AG04449 (cell line): ENCODE results near the gene TRIM37.

Experiments
- CTCF ChIA-PET: fragments of 350-600 bp; formaldehyde crosslinking; extraction: SDS; loops from one replicate; lab custom pipeline; 2021; ENCODE audit warnings: antibody characterized with exemption; lab: Yijun Ruan, JAX
- POLR2A ChIA-PET: fragments of 400-600, 350-600 bp; formaldehyde crosslinking; extraction: SDS; loops from one replicate; lab custom pipeline; 2020; ENCODE audit warnings: antibody characterized with exemption, inconsistent platforms; lab: Yijun Ruan, JAX
- DNase-seq: peaks from one replicate; pipeline ENCODE4 v3.0.0-alpha.2; 2010; ENCODE audit warnings: low read depth, low spot score
- H3K4me3 ChIP-seq: 2 replicates; pipeline ENCODE4 v1.5.1; 2011; ENCODE audit warnings: low read depth, mild to moderate bottlenecking, control low read depth, low read length
- CTCF ChIP-seq: IDR thresholded peaks from one replicate; pipeline ENCODE4 v1.5.1; 2011; ENCODE audit warnings: mild to moderate bottlenecking, moderate library complexity, low read length, control low read depth, inconsistent platforms; ENCODE audit not compliant: insufficient read depth; ENCODE audit errors: missing control alignments

The TRIM37 gene

GRCh38 chr17:59024916-59025315, 81.8 kb downstream of the TRIM37 start:
- no peak for DNase-seq
- CTCF ChIA-PET = no interaction called here
- POLR2A ChIA-PET = no interaction called here
- no peak for TF ChIP-seq CTCF
- H3K4me3 ChIP-seq = no peak overlapping the region

GRCh38 chr17:59018019-59018418, 88.7 kb downstream of the TRIM37 start:
- ChIA-PET CTCF (interaction anchor here (1.3 to 1.8 kb wide), 2 partner anchors 10 to 13 kb away, joined by 3 to 6 read pairs; no protein-coding TSS in a partner anchor), POLR2A (no interaction called here)
- no peak for DNase-seq
- H3K4me3 ChIP-seq = no peak overlapping the region
- TF ChIP-seq CTCF = no peak

GRCh38 chr17:59011975-59012374, 94.7 kb downstream of the TRIM37 start:
- no peak for DNase-seq
- TF ChIP-seq CTCF = no peak
- no peak overlapping the region for H3K4me3 ChIP-seq
- POLR2A ChIA-PET = no interaction called here
- CTCF ChIA-PET = interaction anchor here (2.6 to 10.8 kb wide), 2 partner anchors 299 to 302 kb away, joined by 7 to 184 read pairs; no protein-coding TSS in a partner anchor

- H3K4me3 ChIP-seq = no peak overlapping the region
- TF ChIP-seq CTCF = no peak
- POLR2A ChIA-PET = interaction anchor here (0.5 kb wide), 1 partner anchor 383 kb away, joined by 3 read pairs; no protein-coding TSS in a partner anchor
- CTCF ChIA-PET = interaction anchor here (0.6 to 10.8 kb wide), 6 partner anchors 17 to 492 kb away, joined by 3 to 184 read pairs (median 4); no protein-coding TSS in a partner anchor
- no peak for DNase-seq
Measured at GRCh38 chr17:59010026-59010425, 96.7 kb downstream of the TRIM37 start.

- ChIA-PET POLR2A (interaction anchor here (0.6 kb wide), 1 partner anchor 271 kb away, joined by 5 read pairs; no protein-coding TSS in a partner anchor), CTCF (interaction anchor here (1.1 to 10.8 kb wide), 4 partner anchors 10 to 490 kb away, joined by 3 to 184 read pairs (median 36); no protein-coding TSS in a partner anchor)
- no peak for DNase-seq
- TF ChIP-seq CTCF = no peak
- no peak overlapping the region for H3K4me3 ChIP-seq
Measured at GRCh38 chr17:59008737-59009136, 97.9 kb downstream of the TRIM37 start.

GRCh38 chr17:59007995-59008394, 98.7 kb downstream of the TRIM37 start:
- POLR2A ChIA-PET = no interaction called here

More at GRCh38 chr17:59007995-59008394, 98.7 kb downstream of the TRIM37 start:
- CTCF ChIA-PET = interaction anchor here (0.9 to 10.8 kb wide), 5 partner anchors 9 to 489 kb away, joined by 3 to 184 read pairs (median 3); no protein-coding TSS in a partner anchor
- no peak for TF ChIP-seq CTCF
- no peak for DNase-seq
- H3K4me3 ChIP-seq = no peak overlapping the region
